NCI-H1436 (cell line): ENCODE results near the gene CNTNAP2.
A peak's percentile ranks its signal among the peaks of the same experiment; 100 is the strongest.

Experiments
- DNase-seq: peaks from one replicate; lab custom pipeline; 2025; lab: John Stamatoyannopoulos, UW

The CNTNAP2 gene

GRCh38 chr7:146575903-146576302, 459.3 kb downstream of the CNTNAP2 start:
- DNase-seq: no peak

- no peak for DNase-seq
These were observed 475.4 kb downstream of the CNTNAP2 start for GRCh38 chr7:146591976-146592375.

GRCh38 chr7:146606628-146607027, 490.0 kb downstream of the CNTNAP2 start:
- DNase-seq: no peak

- no peak for DNase-seq
These were observed 503.0 kb downstream of the CNTNAP2 start for GRCh38 chr7:146619641-146620040.

GRCh38 chr7:146626912-146627311, 510.3 kb downstream of the CNTNAP2 start:
- no peak for DNase-seq

GRCh38 chr7:146635205-146636032, 518.8 kb downstream of the CNTNAP2 start:
- peak; percentile 87 for DNase-seq

GRCh38 chr7:146636033-146636356, 519.4 kb downstream of the CNTNAP2 start:
- no peak for DNase-seq

GRCh38 chr7:146636581-146636980, 520.0 kb downstream of the CNTNAP2 start:
- DNase-seq: no peak

- no peak for DNase-seq
These were observed 522.7 kb downstream of the CNTNAP2 start for GRCh38 chr7:146639291-146639690.

- DNase-seq: no peak
These were observed 524.9 kb downstream of the CNTNAP2 start for GRCh38 chr7:146641491-146641890.

GRCh38 chr7:146645383-146645976, 528.9 kb downstream of the CNTNAP2 start:
- DNase-seq: no peak

- DNase-seq: no peak
These were observed 530.8 kb downstream of the CNTNAP2 start for GRCh38 chr7:146647445-146647844.

- DNase-seq: no peak
These were observed 535.6 kb downstream of the CNTNAP2 start for GRCh38 chr7:146652176-146652575.

GRCh38 chr7:146654048-146654447, 537.4 kb downstream of the CNTNAP2 start:
- DNase-seq: no peak

GRCh38 chr7:146655928-146656797, 539.6 kb downstream of the CNTNAP2 start:
- peak; percentile 62 for DNase-seq

GRCh38 chr7:146656988-146657387, 540.4 kb downstream of the CNTNAP2 start:
- DNase-seq: no peak

GRCh38 chr7:146658604-146659003, 542.0 kb downstream of the CNTNAP2 start:
- no peak for DNase-seq

- no peak for DNase-seq
These were observed 543.1 kb downstream of the CNTNAP2 start for GRCh38 chr7:146659732-146660131.

GRCh38 chr7:146660839-146661238, 544.2 kb downstream of the CNTNAP2 start:
- DNase-seq: no peak

- DNase-seq: no peak
These were observed 544.8 kb downstream of the CNTNAP2 start for GRCh38 chr7:146661435-146661834.

GRCh38 chr7:146661929-146662328, 545.3 kb downstream of the CNTNAP2 start:
- no peak for DNase-seq

GRCh38 chr7:146665023-146665422, 548.4 kb downstream of the CNTNAP2 start:
- no peak for DNase-seq

- no peak for DNase-seq
These were observed 553.9 kb downstream of the CNTNAP2 start for GRCh38 chr7:146670532-146670931.
